ENCODE measurements around the gene CLEC3A.

- TF ChIP-seq CTCF (IDR thresholded peaks at IDR 0.05) (no peak), POLR2A (IDR thresholded peaks at IDR 0.05) (no peak)
Measured at GRCh38 chr16:77977339-77977738, 45.0 kb upstream of the CLEC3A start.

Data from vagina (tissue), 2 donors.